ENCODE data around the gene KRT3.

KRT3 gene

GRCh38 chr12:52813203-52813819 lies 17.4 kb upstream of the KRT3 start:
- no peak for DNase-seq

- DNase-seq, result no peak
These were observed 16.8 kb upstream of the KRT3 start for GRCh38 chr12:52812749-52813148.

DNA sequence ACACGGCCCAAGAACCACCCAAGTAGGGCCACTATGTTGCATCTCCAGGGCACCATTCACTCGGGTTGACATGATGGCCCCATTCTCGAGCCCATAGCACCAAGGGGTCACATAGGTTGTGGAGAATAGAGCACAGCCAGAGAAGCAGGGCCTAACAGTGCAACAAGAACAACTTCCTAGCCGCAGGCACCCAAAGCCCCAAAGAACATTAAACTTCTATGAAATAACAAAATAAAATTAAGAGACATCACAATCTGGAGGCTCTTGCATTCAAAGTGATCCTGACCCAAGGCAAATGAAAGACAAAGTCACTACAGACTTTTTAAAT lies 16.1 kb upstream of the KRT3 start:
- no peak for DNase-seq

DNA sequence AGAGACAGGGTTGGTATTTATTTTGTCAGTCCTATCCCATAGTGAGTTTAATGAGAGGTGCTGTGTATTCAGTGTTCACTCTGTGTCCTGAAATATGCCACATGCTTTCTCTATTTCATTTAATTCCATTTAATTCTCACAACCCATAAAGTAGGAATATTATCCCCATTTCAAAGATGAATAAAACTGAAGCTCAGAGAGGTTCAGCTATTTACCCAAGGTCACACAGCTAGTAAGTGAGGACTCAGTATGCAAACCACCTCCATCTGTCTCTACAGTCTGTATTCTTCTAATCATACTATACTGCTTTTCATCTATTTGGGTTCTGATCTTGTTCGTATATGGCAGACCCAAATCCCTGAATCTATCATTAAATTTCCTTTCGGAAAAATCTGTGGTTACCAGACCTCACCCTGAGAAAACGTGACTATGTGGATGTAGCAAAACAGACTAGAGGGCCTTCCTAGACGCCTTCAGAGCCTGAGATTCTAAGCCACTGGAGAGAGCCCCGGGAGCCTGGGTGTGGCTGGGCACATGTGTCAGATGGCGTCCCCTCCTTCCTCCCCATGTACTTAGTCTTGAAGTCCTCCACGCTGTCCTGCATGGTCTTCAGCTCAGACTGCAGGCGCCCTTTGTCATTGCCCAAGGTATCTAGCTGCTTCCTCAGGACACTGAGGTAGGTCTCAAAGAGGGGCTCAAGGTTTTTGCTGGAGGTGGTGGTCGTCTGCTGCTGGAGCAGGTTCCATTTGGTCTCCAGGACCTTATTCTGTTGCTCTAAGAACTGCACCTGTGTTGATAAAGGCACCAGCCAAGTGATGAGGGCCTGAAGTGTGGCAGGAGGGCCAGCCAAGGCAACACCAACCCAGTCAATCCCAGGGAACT lies 15.5 kb upstream of the KRT3 start:
- no peak for DNase-seq

DNA sequence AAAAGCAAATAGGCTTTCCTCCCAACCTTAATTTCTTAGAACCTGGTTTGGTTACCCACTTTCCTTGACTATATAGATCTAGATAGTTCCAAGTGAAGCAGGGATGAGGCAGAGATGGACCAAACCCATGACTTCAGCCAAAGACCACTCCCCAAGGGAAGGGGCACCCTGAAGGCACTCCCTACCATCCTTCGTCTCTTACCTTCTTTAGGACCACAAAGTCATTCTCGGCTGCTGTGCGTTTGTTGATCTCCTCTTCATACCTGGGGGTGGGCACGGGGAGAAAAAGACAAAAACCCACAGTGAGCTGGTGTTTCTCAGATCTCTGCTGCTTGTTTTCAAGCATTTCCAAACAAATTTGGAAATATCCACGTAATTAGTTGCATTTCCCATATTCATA lies 14.6 kb upstream of the KRT3 start:
- no peak for DNase-seq

GRCh38 chr12:52809166-52809565 lies 13.2 kb upstream of the KRT3 start:
- no peak for DNase-seq

- DNase-seq, result no peak
These were observed 12.8 kb upstream of the KRT3 start for GRCh38 chr12:52808573-52809160.

DNA sequence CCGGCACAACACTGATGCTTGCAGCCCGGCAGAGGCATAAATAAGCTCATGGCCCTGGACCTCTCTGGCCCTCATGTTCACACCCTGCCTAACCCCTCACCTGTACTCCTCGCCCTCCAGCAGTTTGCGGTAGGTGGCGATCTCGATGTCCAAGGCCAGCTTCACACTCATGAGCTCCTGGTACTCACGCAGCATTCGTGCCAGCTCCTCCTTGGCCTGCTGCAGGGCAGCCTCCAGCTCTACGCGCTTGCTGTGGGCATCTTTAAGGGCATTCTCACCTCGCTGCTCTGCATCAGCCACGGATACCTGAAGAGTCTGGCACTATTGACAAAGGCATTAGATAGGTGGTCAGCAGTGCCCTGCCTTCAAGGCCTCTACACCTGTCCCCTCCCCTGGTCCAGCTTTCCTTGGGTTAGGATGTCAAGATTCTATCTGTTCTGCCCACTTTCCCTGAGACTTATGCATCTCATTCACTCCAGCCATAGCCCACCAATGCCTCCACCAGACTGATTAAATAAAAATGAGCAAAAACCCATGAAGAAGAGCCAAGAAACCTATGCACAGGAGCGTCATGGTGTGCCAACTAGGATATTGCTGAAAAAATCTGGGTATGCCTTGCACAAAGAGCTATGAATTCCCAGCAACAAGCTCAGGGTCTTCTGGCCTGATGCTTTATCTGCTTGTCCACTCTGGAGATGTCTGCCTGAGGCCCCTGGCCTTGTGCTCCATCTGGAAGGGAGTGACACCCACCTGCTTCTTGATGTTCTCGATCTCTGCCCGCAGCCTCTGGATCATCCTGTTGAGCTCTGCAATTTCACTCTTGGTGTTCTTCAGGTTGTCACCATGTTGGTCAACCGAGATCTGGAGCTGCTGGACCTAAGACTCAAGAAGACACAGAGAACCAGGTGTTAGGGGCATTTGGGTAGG lies 11.9 kb upstream of the KRT3 start:
- DNase-seq, result no peak

DNA sequence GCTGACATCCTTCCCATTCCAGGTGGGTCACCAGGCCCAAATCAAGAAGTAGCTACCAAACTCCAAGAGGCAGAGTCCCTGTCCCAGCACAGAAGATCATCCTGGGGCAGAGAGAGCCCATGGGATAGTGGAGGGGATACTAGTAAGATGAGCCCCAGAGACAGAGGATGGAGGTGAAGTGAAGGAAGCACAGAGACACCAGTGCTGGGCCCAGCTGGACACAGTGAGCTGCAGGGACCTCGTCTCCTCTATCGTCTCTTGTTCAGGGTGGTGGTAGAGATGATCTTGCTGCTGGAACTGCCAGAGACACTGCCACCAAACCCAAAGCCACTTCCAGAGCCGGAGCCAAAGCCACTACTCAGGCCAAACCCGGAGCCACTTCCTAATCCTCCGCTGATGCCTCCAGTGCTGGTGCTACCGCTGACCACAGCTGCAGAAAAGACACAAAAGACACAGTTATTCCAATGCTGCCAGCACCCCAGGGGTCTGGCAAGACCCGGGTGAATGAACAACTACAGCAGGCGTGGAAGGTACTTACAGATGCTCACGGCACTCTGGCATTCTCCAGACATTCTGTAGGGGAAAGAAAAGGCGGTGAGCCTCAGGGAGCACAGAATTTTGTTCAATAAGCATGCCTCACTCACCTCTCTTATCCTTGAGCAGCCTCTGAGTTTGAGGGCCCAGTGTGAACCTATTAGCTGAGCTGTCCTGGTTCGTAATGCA lies 11.1 kb upstream of the KRT3 start:
- DNase-seq, result no peak

DNA sequence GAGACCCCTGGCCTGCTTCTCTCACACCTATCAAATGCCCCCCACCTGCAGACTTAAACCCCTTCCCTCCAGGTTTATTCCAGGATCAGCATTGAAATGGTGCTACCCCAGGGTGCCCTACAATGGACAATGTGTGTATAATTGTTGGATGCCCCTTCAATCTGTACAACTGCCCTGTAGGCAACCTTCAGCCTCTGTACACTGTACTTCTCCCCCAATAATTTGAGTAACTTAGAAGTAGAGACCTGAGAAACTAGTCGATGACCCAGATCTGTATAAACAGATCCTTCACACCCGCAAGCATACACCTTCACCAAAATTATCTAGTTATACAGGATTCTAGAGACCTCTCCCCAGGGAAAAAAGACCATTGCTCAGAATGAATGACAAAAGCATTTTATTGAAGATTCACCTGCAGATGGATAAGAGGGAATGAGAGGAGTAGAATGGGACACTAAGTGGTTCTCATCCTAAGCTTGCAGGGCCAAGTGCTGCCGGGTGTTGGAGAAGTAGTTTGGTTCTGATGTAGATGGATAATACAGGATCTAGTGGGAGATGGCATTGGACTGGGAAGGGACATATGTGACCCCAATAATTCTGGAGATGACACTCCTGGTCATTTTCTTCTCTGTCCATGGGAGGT lies 10.4 kb upstream of the KRT3 start:
- DNase-seq, result no peak

DNA sequence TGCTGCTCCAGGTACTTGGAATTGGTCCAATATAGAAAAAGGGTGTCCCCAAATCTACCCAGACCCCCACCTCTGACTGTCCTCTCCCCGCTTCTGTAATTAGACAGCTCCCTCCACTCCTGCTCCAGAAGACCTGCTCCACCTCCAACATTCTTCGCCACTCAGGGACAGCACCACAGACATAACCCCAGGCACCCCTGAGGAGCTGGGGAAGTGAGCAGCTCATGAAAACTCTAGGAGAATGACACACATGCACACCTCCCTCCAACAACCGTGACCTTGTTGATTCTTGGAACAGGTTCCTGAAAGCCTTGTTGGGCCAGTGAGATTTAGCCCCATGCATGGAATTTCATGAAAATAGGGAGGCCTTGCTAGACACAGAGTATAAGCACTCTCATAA lies 9.8 kb upstream of the KRT3 start:
- DNase-seq, result no peak

- no peak for DNase-seq
These were observed 9.1 kb upstream of the KRT3 start for GRCh38 chr12:52805000-52805399.

DNA sequence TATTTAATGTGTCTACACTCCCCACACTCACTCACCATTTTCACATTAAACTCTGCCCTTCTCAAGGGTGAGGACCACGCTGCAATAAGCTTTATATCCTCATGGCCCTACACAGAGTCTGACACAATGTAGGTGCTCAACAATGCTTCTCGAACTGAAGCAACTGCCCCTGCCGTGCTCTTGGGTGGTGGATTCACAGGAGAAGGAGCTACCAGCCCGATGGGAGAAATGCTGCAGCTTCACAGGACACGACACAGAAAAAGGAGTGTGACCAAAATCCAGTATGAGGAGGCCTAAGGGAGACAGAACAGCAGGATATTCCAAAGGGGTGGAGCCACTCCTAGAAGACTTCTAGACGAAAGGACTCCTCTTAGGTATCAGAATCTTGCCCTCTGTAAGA lies 6.5 kb upstream of the KRT3 start:
- DNase-seq, result no peak

DNA sequence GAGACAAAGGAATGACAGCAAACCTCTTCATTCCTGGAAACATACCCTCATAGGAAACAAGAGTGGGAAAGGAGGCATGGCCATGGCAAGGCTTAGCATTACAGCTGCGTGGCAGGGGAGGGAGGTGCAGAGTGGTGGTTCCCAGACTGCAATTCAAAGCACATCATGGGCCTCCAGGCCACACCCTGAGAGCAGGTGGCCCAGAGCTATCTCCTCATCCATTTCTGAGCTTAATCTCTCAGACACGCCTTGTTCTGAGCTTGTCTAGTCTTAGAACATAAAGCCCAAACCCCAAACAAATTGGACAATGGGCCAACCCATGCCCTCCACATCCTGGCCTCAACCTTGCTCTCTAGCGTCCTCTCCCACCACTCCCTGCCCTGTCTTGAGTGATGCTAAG lies 5.9 kb upstream of the KRT3 start:
- DNase-seq, result no peak

GRCh38 chr12:52800259-52800917 lies 4.5 kb upstream of the KRT3 start:
- DNase-seq, result no peak

DNA sequence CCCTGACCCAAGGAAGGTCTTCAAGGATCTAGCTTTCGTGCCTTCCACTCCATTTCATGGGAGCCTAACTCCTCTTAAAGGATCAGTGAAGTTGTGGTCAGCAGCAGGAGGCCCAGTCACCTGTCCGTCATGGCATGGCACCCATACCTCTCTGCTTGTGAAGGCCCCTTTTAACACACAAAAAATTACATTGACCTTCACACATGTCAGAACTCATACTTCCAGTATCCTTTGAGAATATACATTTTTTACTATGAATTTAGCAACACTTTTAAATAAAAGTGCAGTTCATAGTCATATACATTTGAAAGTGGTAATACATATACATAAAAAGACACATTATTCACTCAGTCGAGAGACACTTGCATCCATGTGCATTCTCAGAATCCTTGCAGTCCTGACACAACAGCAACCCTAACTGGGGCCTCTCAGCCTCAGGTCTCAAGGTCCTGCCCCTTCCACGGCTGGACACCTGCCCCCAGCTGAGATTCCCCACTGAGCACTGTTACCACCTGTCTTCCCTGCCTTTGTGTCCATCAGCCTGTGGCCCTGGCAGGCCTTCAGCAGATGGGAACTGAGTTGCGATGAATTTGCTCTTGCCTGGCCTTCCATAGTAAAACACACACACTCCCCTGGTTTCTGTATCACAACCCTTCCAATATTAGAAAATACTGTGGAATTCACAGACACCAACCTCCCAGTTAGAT lies 3.7 kb upstream of the KRT3 start:
- DNase-seq, result no peak

- no peak for DNase-seq
These were observed 3.0 kb upstream of the KRT3 start for GRCh38 chr12:52798671-52799504.

DNA sequence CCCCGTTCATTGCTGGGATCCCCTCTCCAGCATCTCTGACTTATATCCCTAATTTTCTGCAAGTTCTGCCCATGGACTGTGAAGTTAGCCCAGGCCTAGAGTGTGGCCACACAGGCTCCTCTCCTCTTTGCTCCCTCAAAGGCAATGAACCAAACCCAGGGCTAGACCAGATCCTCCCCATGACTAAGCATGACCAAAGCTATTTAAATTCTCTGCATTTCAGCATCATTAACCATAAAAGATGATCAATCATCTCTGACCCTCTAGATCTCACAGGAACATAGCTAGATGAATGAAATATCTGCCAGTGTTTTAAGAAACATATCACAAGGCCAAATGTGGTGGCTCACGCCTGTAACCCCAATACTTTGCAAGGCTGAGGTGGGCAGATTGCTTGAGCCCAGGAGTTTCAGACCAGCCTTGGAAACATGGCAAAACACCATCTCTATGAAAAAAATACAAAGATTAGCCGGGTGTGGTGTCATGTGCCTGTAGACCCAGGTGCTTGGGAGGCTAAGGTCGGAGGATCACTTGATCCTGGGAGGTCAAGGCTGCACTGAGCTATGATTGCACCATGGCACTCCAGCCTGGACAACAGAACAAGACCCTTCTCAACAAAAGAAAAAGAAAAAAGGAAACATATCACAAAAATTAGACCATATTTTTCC lies 2.2 kb upstream of the KRT3 start:
- no peak for DNase-seq

DNA sequence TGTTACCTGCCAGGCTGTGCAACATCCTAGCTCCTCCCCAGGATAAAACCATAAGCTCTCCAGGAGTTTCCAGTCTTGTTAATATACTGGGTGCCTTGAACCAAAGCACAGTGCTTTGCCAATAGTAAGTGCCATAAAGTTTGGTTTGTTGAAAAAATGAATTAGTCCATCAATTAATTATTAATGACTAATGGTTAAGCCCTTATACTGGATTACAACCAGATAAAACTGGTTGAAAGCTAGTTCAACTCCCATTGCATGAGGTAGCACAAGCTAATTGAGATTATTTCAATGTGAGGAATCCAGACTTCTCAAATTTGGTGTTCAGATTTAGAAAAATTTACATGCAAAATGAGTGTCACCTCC lies 1.6 kb upstream of the KRT3 start:
- DNase-seq, result no peak

Data from T-helper 2 cell (primary cell).